ENCODE measurements around the gene MUS81.
"Not testable (repeated sequence)": the region's sequence is repeated elsewhere in the genome, so short reads cannot be mapped to it uniquely, and the experiment has no call there.

The MUS81 gene, protein sequence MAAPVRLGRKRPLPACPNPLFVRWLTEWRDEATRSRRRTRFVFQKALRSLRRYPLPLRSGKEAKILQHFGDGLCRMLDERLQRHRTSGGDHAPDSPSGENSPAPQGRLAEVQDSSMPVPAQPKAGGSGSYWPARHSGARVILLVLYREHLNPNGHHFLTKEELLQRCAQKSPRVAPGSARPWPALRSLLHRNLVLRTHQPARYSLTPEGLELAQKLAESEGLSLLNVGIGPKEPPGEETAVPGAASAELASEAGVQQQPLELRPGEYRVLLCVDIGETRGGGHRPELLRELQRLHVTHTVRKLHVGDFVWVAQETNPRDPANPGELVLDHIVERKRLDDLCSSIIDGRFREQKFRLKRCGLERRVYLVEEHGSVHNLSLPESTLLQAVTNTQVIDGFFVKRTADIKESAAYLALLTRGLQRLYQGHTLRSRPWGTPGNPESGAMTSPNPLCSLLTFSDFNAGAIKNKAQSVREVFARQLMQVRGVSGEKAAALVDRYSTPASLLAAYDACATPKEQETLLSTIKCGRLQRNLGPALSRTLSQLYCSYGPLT

DNA sequence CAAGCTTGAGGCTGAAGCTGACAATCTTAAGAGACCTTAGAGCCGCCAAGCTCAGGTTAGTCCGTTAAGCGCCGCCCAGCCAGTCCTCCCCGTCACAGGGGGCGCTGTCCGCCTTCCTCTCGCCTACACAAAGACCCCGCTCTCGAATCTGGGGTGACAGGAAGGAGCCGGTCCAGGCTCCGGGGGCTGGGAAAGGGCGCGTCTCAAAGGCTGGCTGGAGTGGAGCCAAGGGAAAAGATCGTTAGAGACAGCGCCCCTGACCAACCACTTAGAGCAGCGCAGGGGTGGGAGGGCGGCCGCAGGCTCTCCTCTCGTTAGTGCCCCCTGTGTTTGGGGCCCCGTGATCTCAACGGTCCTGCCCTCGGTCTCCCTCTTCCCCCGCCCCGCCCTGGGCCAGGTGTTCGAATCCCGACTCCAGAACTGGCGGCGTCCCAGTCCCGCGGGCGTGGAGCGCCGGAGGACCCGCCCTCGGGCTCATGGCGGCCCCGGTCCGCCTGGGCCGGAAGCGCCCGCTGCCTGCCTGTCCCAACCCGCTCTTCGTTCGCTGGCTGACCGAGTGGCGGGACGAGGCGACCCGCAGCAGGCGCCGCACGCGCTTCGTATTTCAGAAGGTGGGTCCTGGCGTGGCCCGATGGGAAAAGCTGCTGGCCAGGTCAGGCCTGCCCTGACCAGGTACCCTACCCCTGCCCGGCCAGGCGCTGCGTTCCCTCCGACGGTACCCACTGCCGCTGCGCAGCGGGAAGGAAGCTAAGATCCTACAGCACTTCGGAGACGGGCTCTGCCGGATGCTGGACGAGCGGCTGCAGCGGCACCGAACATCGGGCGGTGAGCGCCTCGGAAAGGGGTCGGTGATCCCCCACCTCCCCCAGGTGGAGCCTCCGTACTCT, at the start of gene MUS81:
MUS81 (plus strand) TSS at position 156 of the 887 bp plus-strand sequence; CDS start at position 477, 321 bp downstream.
- peak; percentile 88 to 96 (median 93) for DNase-seq

DNA sequence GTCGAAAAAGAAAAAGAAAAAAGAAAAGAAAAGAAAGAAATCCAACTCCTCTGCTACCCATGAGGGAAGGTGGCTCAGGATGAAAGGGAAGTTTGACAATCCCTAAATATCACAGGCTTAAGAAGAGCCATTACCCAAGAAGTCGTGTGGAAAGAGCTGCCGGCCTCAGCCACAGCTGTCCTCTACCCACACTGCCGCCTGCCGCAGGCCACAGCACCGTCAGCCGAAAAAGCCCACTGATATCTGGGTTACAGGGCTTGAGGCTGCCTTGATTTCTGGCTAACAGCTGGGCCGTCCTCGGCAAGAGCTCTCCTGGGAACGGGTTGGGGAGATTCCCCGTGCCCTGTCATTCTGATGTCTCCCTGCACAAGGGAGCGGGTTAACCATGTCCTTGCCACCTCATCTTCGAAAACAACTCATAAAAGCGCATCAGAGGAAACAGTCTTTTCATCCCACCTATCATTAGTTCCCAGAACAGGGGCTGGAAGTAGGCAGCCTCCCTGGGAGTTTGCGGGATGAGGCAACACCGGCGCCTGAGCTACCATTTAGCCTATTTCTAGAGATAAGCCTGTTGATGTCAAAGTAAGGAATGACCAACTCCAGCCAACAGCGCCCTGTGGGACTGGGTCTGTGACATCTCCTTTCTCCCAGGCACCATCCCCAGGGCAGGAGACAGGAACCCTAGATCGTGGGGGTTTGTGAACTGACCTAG, 48.3 kb upstream of the MUS81 start:
- no peak for DNase-seq

DNA sequence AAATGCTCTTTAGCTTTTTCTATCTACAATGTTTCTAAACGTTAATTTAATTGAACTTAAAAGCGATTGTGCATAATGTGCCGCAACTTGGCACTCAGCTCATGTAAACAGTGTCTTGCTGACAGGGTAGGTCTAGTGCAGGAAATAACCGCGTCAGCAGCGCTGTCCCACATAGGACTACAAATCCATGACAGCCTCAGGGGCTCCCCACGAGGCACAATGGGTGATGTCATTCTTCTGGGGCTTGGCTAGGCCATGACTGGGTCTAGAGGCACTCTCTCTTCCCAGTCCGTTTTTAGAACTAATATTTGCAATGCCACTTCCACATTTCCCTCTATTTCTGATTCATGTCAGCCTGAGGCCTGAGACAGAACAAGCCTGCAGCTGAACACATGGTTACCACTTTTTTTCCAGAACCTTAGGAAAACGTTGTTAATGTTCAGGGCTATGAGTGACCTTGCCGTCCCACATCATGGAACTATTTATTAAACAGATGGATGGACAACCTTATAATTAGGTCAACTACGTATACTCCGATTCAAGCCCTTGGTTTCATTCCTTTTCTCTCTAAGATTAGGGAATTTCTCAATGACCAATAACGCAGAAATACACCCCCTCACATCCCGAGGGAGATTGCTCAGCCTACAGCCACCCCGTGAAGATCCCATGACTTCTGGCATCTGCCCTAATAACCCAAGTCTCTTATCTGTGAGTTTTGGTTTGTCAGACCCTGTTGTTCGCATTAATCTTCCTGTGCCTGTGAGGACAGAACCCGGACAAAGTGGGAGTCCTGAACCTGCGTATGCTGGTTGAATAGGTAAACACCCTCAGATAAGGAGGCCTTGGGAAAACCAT, 45.9 kb upstream of the MUS81 start:
- no peak for DNase-seq

DNA sequence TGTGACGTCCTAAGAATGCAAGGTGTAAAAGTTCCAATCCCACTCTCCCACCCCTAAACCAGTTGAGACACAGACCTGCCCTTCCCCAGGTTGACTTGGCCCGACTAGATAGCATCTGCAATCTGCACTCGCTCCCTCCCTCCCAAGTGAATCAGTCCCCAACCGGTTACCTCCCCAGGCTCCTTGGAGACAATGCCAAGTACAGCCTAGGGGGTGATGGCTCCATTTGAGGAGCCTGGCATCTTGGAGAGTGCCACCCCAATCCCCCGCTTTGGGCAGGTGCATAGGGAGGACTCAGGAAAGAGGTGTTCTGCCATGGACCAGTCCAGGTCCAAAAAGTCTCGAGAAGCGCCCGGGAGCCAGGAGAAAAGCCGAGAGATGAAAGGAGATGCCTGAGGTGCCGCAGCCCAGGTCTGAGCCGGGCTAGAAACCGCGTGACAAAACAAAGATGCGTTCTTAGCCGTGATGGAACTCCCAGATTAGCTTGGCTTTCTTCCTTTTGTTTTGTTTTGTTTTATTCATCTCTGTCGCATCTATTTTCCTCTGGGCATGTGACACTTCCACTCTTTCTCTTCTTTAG, 45.2 kb upstream of the MUS81 start:
- no peak for DNase-seq

DNA sequence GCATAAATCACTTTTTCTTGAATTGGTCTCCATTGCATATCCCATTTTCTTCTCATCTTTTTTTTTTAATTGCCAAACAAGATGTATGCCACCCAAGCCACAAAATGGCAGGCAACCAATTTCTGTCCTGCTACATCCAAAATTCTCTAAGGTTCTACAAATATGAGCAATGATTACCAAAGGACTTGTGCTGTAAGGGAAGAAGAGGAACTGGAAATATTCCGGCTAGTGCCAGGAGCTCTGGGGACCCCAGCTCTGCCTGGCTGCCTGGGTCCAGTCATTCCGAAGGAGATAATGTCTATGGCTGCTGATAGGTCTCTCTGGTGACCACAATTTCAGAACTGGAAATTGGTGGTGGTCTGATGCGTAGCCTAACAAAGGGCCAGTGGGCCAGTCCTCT, 43.5 kb upstream of the MUS81 start:
- no peak for DNase-seq

DNA sequence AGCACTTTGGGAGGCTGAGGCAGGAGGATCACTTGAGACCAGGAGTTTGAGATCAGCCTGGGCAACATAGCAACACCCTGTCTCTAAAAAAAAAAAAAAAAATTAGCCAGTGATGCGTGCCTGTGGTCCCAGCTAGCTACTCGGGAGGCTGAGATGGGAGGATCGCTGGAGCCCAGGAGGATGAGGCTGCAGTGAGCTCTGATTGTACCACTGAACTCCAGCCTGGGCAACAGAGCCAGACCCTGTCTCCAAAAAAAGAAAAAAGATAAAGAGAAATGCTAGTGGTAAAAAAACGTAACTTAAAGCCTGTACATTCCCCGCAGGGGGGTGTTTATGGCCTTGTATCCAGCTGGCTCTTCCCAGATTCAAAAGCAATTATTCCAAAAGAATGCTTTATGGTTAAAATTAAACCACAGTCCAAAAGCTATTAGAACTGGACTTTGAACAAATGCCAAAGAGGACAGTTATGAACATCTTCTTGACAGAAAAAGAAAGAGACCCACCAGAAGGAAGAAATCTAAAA, 42.9 kb upstream of the MUS81 start:
- DNase-seq = peak in 1 of 6 experiments; percentile 21

DNA sequence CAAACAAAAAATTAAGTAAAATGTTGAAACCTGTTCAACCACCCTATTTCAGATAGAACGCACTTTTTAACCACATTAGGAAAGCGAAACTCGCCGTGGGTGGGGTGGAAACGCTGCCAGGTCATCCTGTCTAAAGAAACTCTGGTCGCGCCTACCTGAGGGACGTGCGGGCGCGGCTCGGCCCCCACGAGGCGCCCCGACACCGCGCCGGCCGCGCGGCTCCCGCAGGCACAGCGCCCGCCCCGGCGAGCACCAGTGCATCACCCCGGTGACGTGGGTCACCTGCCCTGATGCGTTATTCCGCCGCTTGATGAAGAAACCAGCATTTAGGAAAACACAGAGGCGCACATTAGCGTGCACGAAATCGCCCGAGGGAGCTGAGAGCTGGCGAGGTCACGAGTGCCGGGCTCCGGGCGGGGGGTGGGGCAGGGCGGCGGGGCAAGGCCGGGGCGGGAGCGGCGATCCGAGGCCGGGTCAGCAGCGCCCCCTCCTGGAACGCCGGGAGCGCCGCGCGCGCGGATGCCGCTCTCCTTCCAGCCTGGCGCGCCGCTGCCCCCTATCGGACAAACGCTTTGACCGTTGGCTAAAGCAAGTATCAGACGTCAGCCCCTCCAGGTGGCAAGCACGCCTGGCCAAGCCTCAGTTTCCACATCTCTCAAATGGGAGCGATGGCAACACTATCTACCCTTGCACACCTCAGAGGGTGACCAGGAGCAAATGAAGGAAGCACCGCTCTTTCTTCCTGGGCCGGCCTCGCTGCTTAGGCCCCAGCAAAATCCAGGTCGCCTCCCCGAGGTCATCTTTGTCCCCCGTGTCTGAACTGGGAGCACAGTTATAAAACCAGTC, 42.2 kb upstream of the MUS81 start:
- DNase-seq = peak; percentile 73 to 93 (median 90)

DNA sequence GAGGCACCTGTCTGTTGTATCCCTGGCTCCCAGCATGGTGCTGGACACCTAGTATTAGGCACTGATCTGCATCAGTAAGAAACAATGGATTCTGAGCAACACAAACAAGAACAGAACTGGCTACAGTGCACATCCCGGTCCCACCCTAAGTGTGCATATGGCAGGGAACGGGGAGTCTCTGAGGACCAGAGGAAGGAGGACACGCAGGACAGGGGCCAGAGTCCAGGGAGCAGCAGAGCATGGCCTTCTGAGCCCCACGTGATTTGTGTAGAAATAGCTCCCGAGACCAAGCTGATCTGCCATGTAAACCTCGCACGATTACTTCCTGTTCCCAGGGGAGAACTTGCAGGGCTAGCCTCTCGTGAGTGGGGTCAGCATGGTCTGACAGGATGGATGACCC, 39.1 kb upstream of the MUS81 start:
- DNase-seq = no peak

DNA sequence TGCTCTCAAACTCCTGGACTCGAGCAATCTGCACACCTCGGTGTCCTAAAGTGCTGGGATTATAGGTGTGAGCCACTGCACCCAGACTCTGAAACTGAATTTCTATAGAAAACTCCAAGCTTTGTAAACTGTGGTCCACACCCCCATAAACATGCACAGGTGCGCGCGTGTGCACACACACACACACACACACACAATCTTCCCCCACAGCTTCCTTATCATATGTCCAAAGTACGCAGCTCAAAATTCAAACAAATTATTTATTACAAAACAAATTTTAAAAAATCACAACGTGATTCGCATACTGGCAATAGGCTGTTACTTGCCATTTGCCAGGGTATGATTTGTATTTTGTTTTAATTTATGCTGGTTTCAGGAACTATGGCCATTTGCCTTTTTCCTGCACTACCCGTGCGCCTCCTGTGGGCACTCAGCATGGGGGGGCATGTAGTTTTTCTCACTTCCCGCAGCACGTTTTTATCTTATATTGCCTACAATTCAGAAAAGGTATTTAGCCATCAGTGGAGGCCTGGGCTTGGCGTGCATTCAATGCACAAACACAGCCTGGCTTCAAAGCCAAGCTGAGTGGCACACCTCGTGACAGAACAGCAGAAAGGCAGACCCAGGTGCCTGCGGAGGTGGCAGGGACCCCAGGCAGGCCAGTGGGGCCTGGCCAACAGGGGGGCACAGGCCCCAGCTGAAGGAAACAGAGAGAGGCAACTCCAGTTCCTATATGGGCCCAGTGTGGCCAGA, 37.3 kb upstream of the MUS81 start:
- DNase-seq = no peak

DNA sequence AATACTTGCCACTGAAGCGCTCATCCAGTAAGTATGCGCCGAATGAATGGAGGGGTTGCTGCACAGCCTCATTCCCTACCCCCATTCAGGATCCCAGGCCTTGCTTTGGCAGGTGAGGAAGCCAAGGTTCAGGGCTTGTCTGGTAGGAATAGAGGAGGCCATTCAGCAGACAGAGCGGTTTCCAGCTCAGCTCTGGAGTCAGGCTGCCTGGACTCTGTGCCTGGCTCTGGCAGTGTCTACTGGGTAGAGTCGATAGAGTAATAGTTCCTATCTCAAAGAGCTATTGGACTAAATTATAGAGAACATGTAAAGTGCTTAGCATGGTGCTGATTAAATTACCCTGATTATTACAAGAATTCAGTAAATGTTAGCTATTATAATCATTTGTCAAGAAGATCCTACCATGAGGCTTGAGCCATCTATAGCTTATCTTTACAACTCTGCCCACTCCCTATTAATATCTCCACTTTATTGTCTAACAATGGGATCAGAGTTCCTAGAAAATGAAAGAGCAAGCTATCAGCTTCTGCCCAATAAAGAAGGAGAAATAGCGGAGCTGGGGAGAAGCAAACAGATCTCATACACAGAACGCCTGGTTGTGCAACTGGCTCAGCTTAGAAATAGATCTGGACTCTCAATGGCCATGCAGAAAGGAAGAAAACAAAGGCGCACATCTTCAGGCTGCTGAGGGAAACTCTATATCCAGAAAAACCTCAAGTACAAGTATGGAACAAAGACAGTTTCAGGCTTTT, 33.1 kb upstream of the MUS81 start:
- no peak for DNase-seq

DNA sequence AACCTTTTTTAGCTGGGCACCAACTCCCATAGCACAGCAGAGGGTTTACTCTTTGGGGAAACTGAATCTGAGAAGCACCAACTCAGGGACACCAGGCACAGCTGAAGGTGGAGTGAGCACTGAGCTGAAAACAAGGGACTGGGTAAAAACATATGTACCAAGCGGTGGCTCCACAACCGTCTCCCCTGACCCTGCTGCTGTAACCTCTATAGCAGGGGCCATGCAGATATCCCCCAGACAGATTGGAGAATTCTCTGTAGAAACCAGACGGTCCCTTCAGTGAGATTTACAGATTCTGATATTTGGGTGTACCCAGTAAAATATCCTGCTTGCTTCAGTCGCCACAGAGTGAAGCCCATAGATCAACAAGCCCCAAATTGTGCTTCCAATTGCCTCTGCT, 30.8 kb upstream of the MUS81 start:
- DNase-seq = no peak

DNA sequence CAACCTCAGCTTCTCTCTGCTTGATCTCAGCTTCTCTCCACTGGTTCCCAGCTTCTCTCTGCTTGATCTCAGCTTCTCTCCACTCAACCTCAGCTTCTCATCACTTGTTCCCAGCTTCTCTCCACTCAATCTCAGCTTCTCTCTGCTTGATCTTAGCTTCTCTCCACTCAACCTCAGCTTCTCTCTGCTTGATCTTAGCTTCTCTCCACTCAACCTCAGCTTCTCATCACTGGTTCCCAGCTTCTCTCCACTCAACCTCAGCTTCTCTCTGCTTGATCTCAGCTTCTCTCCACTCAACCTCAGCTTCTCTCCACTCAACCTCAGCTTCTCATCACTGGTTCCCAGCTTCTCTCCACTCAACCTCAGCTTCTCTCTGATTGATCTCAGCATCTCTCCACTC, 28.0 kb upstream of the MUS81 start:
- not testable (repeated sequence) for DNase-seq

DNA sequence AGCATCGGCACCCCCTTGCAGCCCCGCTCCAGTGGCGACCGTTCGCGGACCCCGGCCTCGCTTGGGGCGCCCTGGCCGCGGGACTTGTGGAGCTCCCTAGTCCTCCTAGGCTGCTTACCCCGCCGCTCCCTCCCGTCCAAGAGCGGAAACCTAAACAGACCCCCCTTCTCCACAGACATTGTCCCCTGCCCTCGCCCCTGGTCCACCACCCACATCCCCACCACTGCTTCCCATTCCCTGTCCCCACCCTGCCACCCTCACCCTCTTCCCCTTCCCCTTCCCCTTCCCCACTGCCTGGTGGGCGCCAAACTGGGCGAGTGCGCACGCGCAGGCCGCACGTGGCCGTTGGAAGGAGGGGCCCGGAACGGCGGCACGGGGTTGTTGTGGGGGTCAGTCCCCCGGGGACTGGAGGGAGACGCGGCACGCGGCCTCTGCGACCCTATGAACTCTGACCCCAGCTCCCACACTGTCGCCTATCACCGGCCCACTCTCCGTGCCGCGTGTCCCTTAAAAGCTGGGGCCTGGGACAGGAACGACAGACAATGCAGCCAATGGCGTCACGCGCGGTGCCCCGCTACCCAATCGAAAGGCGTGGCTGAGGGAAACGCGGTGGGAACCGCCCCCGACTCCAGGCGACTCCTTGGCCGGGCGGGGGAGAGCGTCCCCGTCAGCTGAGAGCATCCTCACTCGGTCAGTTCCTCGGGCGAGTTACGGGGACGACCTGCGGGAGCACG, 26.8 kb upstream of the MUS81 start, which contains the start of gene SNX32:
SNX32 (plus strand) TSS at position 667 of the 734 bp plus-strand sequence. CDS start 103 bp downstream, outside the sequence.
- DNase-seq = peak; percentile 86 to 93 (median 93)

DNA sequence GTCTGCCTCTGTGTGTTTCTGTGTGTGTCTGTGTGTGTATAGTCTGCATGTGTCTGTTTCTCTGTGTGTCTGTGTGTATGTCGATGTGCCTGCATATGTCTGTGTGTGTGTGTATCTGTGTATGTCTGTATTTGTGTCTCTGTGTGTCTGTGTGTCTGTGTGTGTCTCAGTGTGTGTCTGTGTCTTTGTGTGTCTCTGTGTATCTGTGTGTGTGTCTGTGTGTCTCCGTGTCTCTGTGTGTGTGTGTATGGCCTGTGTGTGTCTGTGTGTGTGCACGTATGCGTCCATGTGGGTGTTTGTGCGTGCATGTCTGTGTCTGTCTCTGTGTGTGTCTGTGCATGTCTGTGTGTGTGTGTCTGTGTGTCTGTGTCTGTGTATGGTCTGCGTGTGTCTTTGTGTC, 26.0 kb upstream of the MUS81 start:
- no peak for DNase-seq

DNA sequence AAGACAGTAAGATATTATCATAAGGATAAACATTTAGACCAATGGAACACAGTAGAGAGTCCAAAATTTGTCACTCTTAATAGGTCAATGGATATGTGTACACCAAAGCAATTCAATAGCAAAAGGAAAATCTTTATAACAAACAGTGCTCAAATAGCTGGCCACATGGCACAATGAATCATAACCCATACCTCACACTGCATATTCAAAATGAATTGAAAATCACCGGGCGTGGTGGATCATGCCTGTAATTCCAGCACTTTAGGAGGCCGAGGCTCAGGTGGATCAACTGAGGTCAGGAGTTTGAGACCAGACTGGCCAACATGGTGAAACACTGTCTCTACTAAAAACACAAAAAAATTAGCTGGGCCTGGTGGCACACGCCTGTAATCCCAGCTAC, 18.1 kb upstream of the MUS81 start:
- no peak for DNase-seq

DNA sequence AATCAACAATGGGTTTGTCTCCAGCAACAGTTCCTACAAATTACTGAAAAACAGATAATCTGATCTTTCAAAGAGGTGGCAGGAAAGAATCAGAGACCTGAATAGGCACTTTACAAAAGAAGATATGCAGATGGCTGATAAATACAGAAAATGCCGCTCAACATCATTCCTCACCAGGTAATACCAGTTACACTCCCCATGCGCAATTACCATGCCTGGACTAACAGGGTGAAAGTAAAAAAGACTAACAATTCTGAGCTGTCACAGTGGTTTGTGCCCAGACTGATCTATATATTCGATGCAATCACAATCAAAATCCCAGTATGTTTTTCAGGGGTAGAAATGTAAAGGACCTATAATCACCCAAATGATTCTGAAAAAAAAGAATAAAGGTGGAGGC, 16.4 kb upstream of the MUS81 start:
- no peak for DNase-seq

DNA sequence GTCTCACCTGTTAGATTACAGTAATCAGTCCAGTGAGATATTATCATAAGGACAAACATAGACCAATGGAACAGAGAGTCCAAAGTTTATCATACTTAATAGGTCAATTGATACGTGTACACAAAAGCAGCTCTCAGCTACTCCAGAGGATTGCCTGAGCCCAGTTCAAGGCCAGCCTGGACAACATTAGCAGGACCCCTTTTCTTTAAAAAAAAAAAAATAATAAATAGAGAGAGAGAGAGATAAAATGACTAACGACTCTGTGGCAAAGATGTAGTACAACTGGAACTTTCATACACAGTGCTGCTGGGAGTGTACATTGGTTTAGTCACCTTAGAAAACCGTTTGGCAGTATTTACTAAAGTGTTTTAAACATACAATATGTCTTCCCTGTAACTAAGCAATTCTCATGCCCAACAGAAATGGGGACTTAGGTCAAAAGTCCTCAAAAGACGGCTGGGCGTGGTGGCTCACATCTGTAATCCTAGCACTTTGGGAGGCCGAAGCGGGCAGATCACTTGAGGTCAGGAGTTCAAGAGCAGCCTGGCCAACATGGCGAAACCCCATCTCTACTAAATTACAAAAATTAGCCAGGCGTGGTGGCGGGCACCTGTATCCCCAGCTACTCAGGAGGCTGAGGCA, 15.9 kb upstream of the MUS81 start:
- DNase-seq = no peak

Measured in stimulated activated naive CD4-positive, alpha-beta T cell (primary cell).